HepG2 (cell line): ENCODE measurements around the gene BAMBI. TPM values are rescaled to one million over a fixed set of nuclear protein-coding genes. Genes with fewer than 3 reads are reported as not detected.

Source experiments
- ATAC-seq: fragments of 200-7000 bp; cut with Tn5 transposase; 3 replicates; pipeline ENCODE4 v1.9.1; 2020; ENCODE audit warnings: mild to moderate bottlenecking, moderate library complexity
- BruUV-seq: library from RNA; stranded (reverse); fragments of 400-500 nt; replicated peaks from 2 replicates; lab custom pipeline; 2021; lab: Mats Ljungman, UMichigan
- CTCF ChIA-PET: fragments of 300-600 bp; formaldehyde crosslinking; extraction: SDS; loops from one replicate; lab custom pipeline; 2021; ENCODE audit warnings: low total read pairs, inconsistent platforms, low intra/inter-chr PET ratio; lab: Yijun Ruan, JAX
- POLR2A ChIA-PET: fragments of 350-600 bp; sonication (Branson Sonifier 250); formaldehyde crosslinking; loops from one replicate; lab custom pipeline; 2020; ENCODE audit warnings: antibody characterized with exemption, inconsistent platforms; lab: Yijun Ruan, JAX
- DNase-seq: peaks from one replicate; pipeline ENCODE4 v3.0.0-alpha.2; 2015; ENCODE audit warnings: low spot score
- FAIRE-seq: peaks from 3 replicates; lab custom pipeline; 2011; peaks lifted over from hg19 to GRCh38; lab: Jason Lieb, UNC
- H2AFZ ChIP-seq: one replicate; pipeline ENCODE4 v1.6.1; 2011; ENCODE audit warnings: low read length, inconsistent platforms
- H3K27ac ChIP-seq: fragments of 300-600 bp; 3 replicates; pipeline ENCODE4 v1.8.0; 2011; ENCODE audit warnings: mixed run types, mild to moderate bottlenecking, mixed read lengths, low read length, inconsistent platforms; ENCODE audit not compliant: insufficient read depth; ENCODE audit errors: extremely low read length
- H3K27me3 ChIP-seq, 2 experiments: fragments of 200-600 bp in 1 of 2; 2 replicates in 1 of 2; 3 replicates in 1 of 2; pipeline versions ENCODE4 v1.6.0 to v1.8.0; 2011; ENCODE audit warnings: low read length in 2 of 2, mild to moderate bottlenecking in 2 of 2, moderate library complexity in 2 of 2, inconsistent platforms in 1 of 2; ENCODE audit not compliant: insufficient read depth in 2 of 2, control insufficient read depth in 1 of 2
- H3K36me3 ChIP-seq, 2 experiments: fragments of 200-600 bp in 1 of 2; replicated peaks in 1 of 2; 2 replicates in 1 of 2; 3 replicates in 1 of 2; pipeline versions ENCODE4 v1.5.1 to v1.8.0; 2011; ENCODE audit warnings: low read length in 2 of 2, inconsistent platforms in 1 of 2; ENCODE audit not compliant: insufficient read depth in 2 of 2, control insufficient read depth in 1 of 2
- H3K4me1 ChIP-seq: 2 replicates; pipeline ENCODE4 v1.5.1; 2012; ENCODE audit warnings: low read length, inconsistent platforms; ENCODE audit not compliant: insufficient read depth
- H3K4me2 ChIP-seq: 2 replicates; pipeline ENCODE4 v1.6.0; 2011; ENCODE audit warnings: low read depth, low read length, inconsistent platforms
- H3K4me3 ChIP-seq, 3 experiments: fragments of 200-600 bp in 1 of 3; sonication (generic), shearing (Covaris generic) in 1 of 3; replicated peaks in 1 of 3; 2 replicates each; pipeline ENCODE4 v1.5.1; 2011 to 2016; ENCODE audit warnings: low read length in 3 of 3, inconsistent platforms in 2 of 3, low read depth in 2 of 3, mild to moderate bottlenecking in 2 of 3, control low read depth in 1 of 3, mixed read lengths in 1 of 3; ENCODE audit not compliant: insufficient read depth in 1 of 3
- H3K79me2 ChIP-seq: one replicate; pipeline ENCODE4 v1.6.1; 2011; ENCODE audit warnings: low read length, inconsistent platforms; ENCODE audit not compliant: insufficient read depth
- H3K9ac ChIP-seq: 2 replicates; pipeline ENCODE4 v1.6.0; 2011; ENCODE audit warnings: mild to moderate bottlenecking, low read depth, low read length, inconsistent platforms; ENCODE audit not compliant: insufficient read depth
- H3K9me3 ChIP-seq: 2 replicates; pipeline ENCODE4 v1.5.1; 2012; ENCODE audit warnings: mild to moderate bottlenecking, low read length
- H4K20me1 ChIP-seq: 2 replicates; pipeline ENCODE4 v1.6.0; 2011; ENCODE audit warnings: inconsistent platforms, mild to moderate bottlenecking, low read length, moderate library complexity; ENCODE audit not compliant: insufficient read depth
- IKZF4 ChIP-seq: sonication (generic); formaldehyde crosslinking; IDR thresholded peaks from 2 replicates; pipeline ENCODE4 v1.5.1; 2020; ENCODE audit warnings: borderline replicate concordance, mild to moderate bottlenecking, low read depth, missing genetic modification reagents; ENCODE audit errors: not compliant biosample characterization
- NCOA2 ChIP-seq: sonication (generic); formaldehyde crosslinking; IDR thresholded peaks from 2 replicates; pipeline ENCODE4 v1.8.0; 2022; ENCODE audit warnings: inconsistent platforms
- NR2C2 ChIP-seq: sonication (generic); formaldehyde crosslinking; IDR thresholded peaks from 2 replicates; pipeline ENCODE4 v1.4.0; 2020; ENCODE audit warnings: missing genetic modification reagents, mild to moderate bottlenecking, moderate library complexity, borderline replicate concordance
- THRA ChIP-seq: sonication (generic); formaldehyde crosslinking; IDR thresholded peaks from 2 replicates; pipeline ENCODE4 v1.4.0; 2020; ENCODE audit warnings: missing genetic modification reagents, borderline replicate concordance
- U2AF2 ChIP-seq: fragments of 200-400 bp; formaldehyde crosslinking; IDR thresholded peaks from 2 replicates; pipeline ENCODE4 v1.6.1; 2017; ENCODE audit warnings: low read depth, mild to moderate bottlenecking, low read length
- ZBTB4 ChIP-seq: sonication (generic); formaldehyde crosslinking; IDR thresholded peaks from 2 replicates; pipeline ENCODE4 v1.4.0; 2020; ENCODE audit warnings: missing genetic modification reagents, mild to moderate bottlenecking, borderline replicate concordance
- ZNF580 ChIP-seq: IDR thresholded peaks from 2 replicates; pipeline ENCODE4 v1.6.1; 2016; ENCODE audit warnings: low read depth, borderline replicate concordance
- ZNF660 ChIP-seq: sonication (generic); formaldehyde crosslinking; IDR thresholded peaks from 2 replicates; pipeline ENCODE4 v1.5.1; 2020; ENCODE audit warnings: mild to moderate bottlenecking, low read depth, missing genetic modification reagents, borderline replicate concordance
- ZNF687 ChIP-seq: sonication (generic); formaldehyde crosslinking; IDR thresholded peaks from 2 replicates; pipeline ENCODE4 v1.5.1; 2020; ENCODE audit warnings: mild to moderate bottlenecking, missing genetic modification reagents, moderate library complexity
- ZNF749 ChIP-seq: sonication (generic); formaldehyde crosslinking; IDR thresholded peaks from 2 replicates; pipeline ENCODE4 v1.8.0; 2022; ENCODE audit warnings: mild to moderate bottlenecking, missing genetic modification reagents, moderate library complexity, borderline replicate concordance
- WGBS: methylation state at CpG from one replicate; pipeline ENCODE4 v1.1.6; 2017; ENCODE audit warnings: low lambda C conversion rate; 5-methylcytosine and 5-hydroxymethylcytosine counted together
- in situ Hi-C: cut with HindIII; loops from 2 replicates; pipeline ENCODE4 v1.10.0; 2017; ENCODE audit warnings: low pct_unique_long_range_greater_than_20kb; ENCODE audit not compliant: extremely low pct_ligation_motif_present
- intact Hi-C: fragments of 100-400 bp; cut with micrococcal nuclease; formaldehyde crosslinking; loops from one replicate; pipeline ENCODE4 v1.10.0; 2022; ENCODE audit not compliant: unreplicated experiment
- polyA plus RNA-seq, 8 experiments: library from polyadenylated mRNA; depleted of rRNA in 3 of 8; stranded (reverse) in 7 of 8; unstranded in 1 of 8; fragments of >200 nt; fragmentation: Illumina TruSeq in 4 of 8; extraction: Trizol in 4 of 8; gene quantifications; 2 replicates each; pipeline versions ENCODE4 v1.2.1 to v1.2.3, GENCODE V29; 2011 to 2016; ENCODE audit warnings: low read depth in 4 of 8, missing spikeins in 1 of 8, mixed read lengths in 1 of 8; ENCODE audit not compliant: insufficient read depth in 1 of 8
- total RNA-seq, 5 experiments: library from RNA; depleted of rRNA; stranded (reverse); fragments of >200 nt; fragmentation: Illumina TruSeq; extraction: Trizol; gene quantifications; 2 replicates each; pipeline ENCODE4 v1.2.3, GENCODE V29; 2016; ENCODE audit warnings: low read depth in 1 of 5

The BAMBI gene
- total and polyA plus RNA-seq, 2 of the 13 experiments (the other 11 are each of a cell fraction or from before 2014, with no cell fraction given), result 12.0 to 23.6 TPM

GRCh38 chr10:28663576-28664368 is 13.5 kb upstream of the BAMBI start:
- 2% methylated on average over 9 of the region's 9 CpGs for WGBS
- Histone ChIP-seq H3K4me2 (no peak overlapping the region), H3K9me3 (no peaks in the 10 kb centered on the region), H3K79me2 (no peaks in the 10 kb centered on the region), H2AFZ (no peak overlapping the region), H4K20me1 (no peaks in the 10 kb centered on the region), H3K4me1 (peaks cover 18% of the 10 kb centered on the region), H3K4me3 (no peak overlapping the region), H3K36me3 (no peaks in the 10 kb centered on the region), H3K27ac (no peak overlapping the region), H3K9ac (no peak overlapping the region), H3K27me3 (peaks cover 4 to 34% of the 10 kb centered on the region in 2 experiments)
- DNase-seq (peak; percentile 77), ATAC-seq (peak; percentile 94), FAIRE-seq (peak; percentile 73)
- POLR2A ChIA-PET, result interaction anchor here (1.6 kb wide), 1 partner anchor 14 kb away, joined by 3 read pairs; the partner anchor contains the start of gene BAMBI
- BruUV-seq, result no TSS peak
- CTCF ChIA-PET, result interaction anchor here (1.3 to 3.5 kb wide), 4 partner anchors 328 to 641 kb away, joined by 4 to 24 read pairs (median 16); no protein-coding TSS in a partner anchor
- intact Hi-C loops (loop anchor here (1.0 to 2.0 kb wide), 4 partner anchors 35 to 641 kb away; no protein-coding TSS in a partner anchor), in situ Hi-C loops (no loop called here)
- TF ChIP-seq NCOA2 (no peak), THRA (CRISPR knock-in tag) (0 out of 2 replicates have a peak, but pooled peaks have one; percentile 21), U2AF2 (no peak), ZNF580 (CRISPR knock-in tag) (no peak), ZBTB4 (no peak), ZNF660 (CRISPR knock-in tag) (no peak), ZNF687 (CRISPR knock-in tag) (no peak), NR2C2 (no peak), IKZF4 (no peak), ZNF749 (CRISPR knock-in tag) (no peak)
